Measurements from ENCODE around the gene RHOH. TPM values are rescaled to one million over a fixed set of nuclear protein-coding genes. Genes with fewer than 3 reads are reported as not detected.

Gene RHOH
- total RNA-seq, 1 experiment from 2014 or later, result not detected

- no peak for TF ChIP-seq CTCF (conservative IDR thresholded peaks at IDR 0.05)
- TF ChIP-seq EZH2 (IDR thresholded peaks at IDR 0.05; ENCODE audit: low read depth), result no peak
- no peak overlapping the region for H3K4me3 ChIP-seq
- BruUV-seq (replicated peaks), result no TSS peak
- no peaks in the 10 kb centered on the region for H3K9me2 ChIP-seq (ENCODE audit: insufficient read depth)
- H3K36me3 ChIP-seq (ENCODE audit: low read depth), result no peaks in the 10 kb centered on the region
- H3K27ac ChIP-seq, result no peak overlapping the region
- H3K79me2 ChIP-seq (ENCODE audit: low read depth), result no peaks in the 10 kb centered on the region
- no peak overlapping the region for H3K4me2 ChIP-seq
- no peak for DNase-seq
- H3K4me1 ChIP-seq (replicated peaks; ENCODE audit: insufficient read depth), result peaks cover 11% of the 10 kb centered on the region
- H4K20me1 ChIP-seq (ENCODE audit: insufficient read depth), result no peaks in the 10 kb centered on the region
- ChIA-PET CTCF (no interaction called here), POLR2A (ENCODE audit: unreplicated experiment) (no interaction called here)
- intact Hi-C loops (cut with micrococcal nuclease; ENCODE audit: unreplicated experiment), result no loop called here
- no peaks in the 10 kb centered on the region for H3F3A ChIP-seq (ENCODE audit: insufficient read depth, low read depth)
- H2AFZ ChIP-seq, result no peak overlapping the region
- no peaks in the 10 kb centered on the region for H3K27me3 ChIP-seq (ENCODE audit: insufficient read depth, low read depth)
- H3K9me3 ChIP-seq (ENCODE audit: insufficient read depth, low read depth), result no peaks in the 10 kb centered on the region
These were observed 20.2 kb upstream of the RHOH start for GRCh38 chr4:40176602-40177001.

- H3K27me3 ChIP-seq (ENCODE audit: insufficient read depth, low read depth), result no peaks in the 10 kb centered on the region
- TF ChIP-seq EZH2 (IDR thresholded peaks at IDR 0.05; ENCODE audit: low read depth) (no peak), CTCF (conservative IDR thresholded peaks at IDR 0.05) (no peak)
- intact Hi-C loops (cut with micrococcal nuclease; ENCODE audit: unreplicated experiment), result no loop called here
- no TSS peak for BruUV-seq (replicated peaks)
- CTCF ChIA-PET, result no interaction called here
- no peak overlapping the region for H2AFZ ChIP-seq
- no peaks in the 10 kb centered on the region for H3K9me2 ChIP-seq (ENCODE audit: insufficient read depth)
- no peaks in the 10 kb centered on the region for H4K20me1 ChIP-seq (ENCODE audit: insufficient read depth)
- POLR2A ChIA-PET (ENCODE audit: unreplicated experiment), result no interaction called here
- no peak for DNase-seq
- H3K27ac ChIP-seq, result no peak overlapping the region
- no peaks in the 10 kb centered on the region for H3K9me3 ChIP-seq (ENCODE audit: insufficient read depth, low read depth)
- no peak overlapping the region for H3K4me3 ChIP-seq
- no peaks in the 10 kb centered on the region for H3K36me3 ChIP-seq (ENCODE audit: low read depth)
- H3K4me1 ChIP-seq (replicated peaks; ENCODE audit: insufficient read depth), result peaks cover 11% of the 10 kb centered on the region
- no peaks in the 10 kb centered on the region for H3K79me2 ChIP-seq (ENCODE audit: low read depth)
- no peaks in the 10 kb centered on the region for H3F3A ChIP-seq (ENCODE audit: insufficient read depth, low read depth)
- no peak overlapping the region for H3K4me2 ChIP-seq
These were observed 19.2 kb upstream of the RHOH start for GRCh38 chr4:40177591-40177990.

GRCh38 chr4:40178672-40179071 lies 18.2 kb upstream of the RHOH start:
- Histone ChIP-seq H3K4me2 (no peak overlapping the region), H3K9me2 (ENCODE audit: insufficient read depth) (no peaks in the 10 kb centered on the region), H3K36me3 (ENCODE audit: low read depth) (no peaks in the 10 kb centered on the region), H3K27ac (no peak overlapping the region), H3K9me3 (ENCODE audit: insufficient read depth, low read depth) (no peaks in the 10 kb centered on the region), H3K27me3 (ENCODE audit: insufficient read depth, low read depth) (no peaks in the 10 kb centered on the region), H4K20me1 (ENCODE audit: insufficient read depth) (no peaks in the 10 kb centered on the region), H3K79me2 (ENCODE audit: low read depth) (no peaks in the 10 kb centered on the region), H3K4me1 (replicated peaks; ENCODE audit: insufficient read depth) (peaks cover 11% of the 10 kb centered on the region), H3F3A (ENCODE audit: insufficient read depth, low read depth) (no peaks in the 10 kb centered on the region), H2AFZ (no peak overlapping the region), H3K4me3 (no peak overlapping the region)
- CTCF ChIA-PET, result no interaction called here
- TF ChIP-seq CTCF (conservative IDR thresholded peaks at IDR 0.05) (no peak), EZH2 (IDR thresholded peaks at IDR 0.05; ENCODE audit: low read depth) (no peak)
- BruUV-seq (replicated peaks), result no TSS peak
- POLR2A ChIA-PET (ENCODE audit: unreplicated experiment), result no interaction called here
- no peak for DNase-seq
- intact Hi-C loops (cut with micrococcal nuclease; ENCODE audit: unreplicated experiment), result no loop called here

Measured in PC-9 (cell line).